Right lobe of liver (tissue), 4 donors: ENCODE measurements around the gene HS1BP3.
A peak's percentile ranks its signal among the peaks of the same experiment; 100 is the strongest.

Experiments
- CTCF ChIP-seq, 4 donors: fragments of 200-600 bp in 3 of 4; fragments of 450-650 bp in 1 of 4; IDR thresholded peaks; one replicate each; pipeline versions ENCODE4 v1.5.1 to v1.8.0; 2016 to 2022; ENCODE audit warnings: antibody characterized with exemption in 4 of 4, mild to moderate bottlenecking in 2 of 4
- POLR2A ChIP-seq: fragments of 450-650 bp; IDR thresholded peaks from one replicate; pipeline ENCODE4 v1.6.1; 2017; ENCODE audit warnings: antibody characterized with exemption, mild to moderate bottlenecking
- donor health status: DM: no; HTN: no; CAD: no.
- donor health status: DM: no; HTN: no; CAD: no.
- donor health status: DM: no; HTN: yes; CAD: no.

DNA sequence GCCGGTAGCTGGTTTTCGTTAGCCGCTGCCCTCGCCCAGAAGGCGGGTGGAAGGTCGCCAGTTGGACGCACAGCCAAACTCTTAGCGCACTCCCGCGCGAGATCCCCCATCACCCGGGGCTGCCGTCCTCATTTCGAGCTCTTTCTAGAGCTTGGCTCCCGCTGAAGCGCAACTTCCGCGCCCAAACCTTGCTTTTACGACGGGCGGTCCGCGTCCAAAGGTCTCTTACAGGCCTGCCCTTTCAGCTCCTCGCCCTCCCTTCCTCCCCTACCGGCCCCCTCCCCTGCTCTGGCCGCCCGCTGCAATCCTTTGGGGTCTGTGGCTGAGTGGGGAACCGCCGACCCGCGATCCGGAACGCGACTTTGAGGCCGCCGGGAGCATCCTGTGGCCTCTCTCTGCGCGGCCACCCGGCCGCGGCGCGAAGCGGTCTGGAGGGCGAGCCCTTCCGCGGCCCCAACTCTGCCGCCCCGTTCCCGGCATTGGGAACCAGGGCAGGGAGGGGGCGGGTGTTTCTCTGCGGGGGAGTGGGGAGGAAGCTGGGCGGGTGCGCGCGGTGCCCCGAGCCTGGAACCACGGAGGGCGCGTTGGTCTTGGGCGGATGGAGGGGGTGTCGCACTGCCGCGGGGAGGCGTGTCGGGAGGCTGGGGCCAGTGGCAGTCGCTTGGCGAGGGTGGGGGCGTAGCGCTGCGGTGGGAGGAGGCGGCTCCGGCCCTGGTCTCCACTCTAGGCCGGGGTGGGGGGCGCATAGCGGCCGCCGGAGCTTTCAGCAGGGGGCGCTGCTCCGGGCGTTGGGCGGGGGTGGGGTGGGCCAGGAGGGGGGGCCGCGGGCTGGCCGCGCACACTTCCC is 15.6 kb upstream of the HS1BP3 start, which contains the start of gene GDF7:
- TF ChIP-seq CTCF (IDR thresholded peaks at IDR 0.05), result peak in 3 of 4 donors; percentile 45 to 46 (median 46)
- TF ChIP-seq POLR2A, result no peak
